ENCODE data around the gene PARP6. TPM values are rescaled to one million over a fixed set of nuclear protein-coding genes. Genes with fewer than 3 reads are reported as not detected.

The PARP6 gene
- total RNA-seq, 1 donor from 2014 or later, result 93.9 TPM

- H3K9me3 Mint-ChIP-seq (ENCODE audit: unreplicated experiment), result no peaks in the 10 kb centered on the region
- no peak overlapping the region for H3K4me3 Mint-ChIP-seq (ENCODE audit: unreplicated experiment)
- H3K27ac Mint-ChIP-seq (ENCODE audit: unreplicated experiment), result no peak overlapping the region
- no peak for DNase-seq (ENCODE audit: extremely low spot score, unreplicated experiment)
- H3K4me1 Mint-ChIP-seq (ENCODE audit: unreplicated experiment), result peaks cover 7% of the 10 kb centered on the region
- TF ChIP-seq CTCF (IDR thresholded peaks at IDR 0.05), result no peak
- peaks cover 32% of the 10 kb centered on the region for H3K27me3 Mint-ChIP-seq (ENCODE audit: unreplicated experiment)
- H3K36me3 Mint-ChIP-seq (ENCODE audit: unreplicated experiment), result no peaks in the 10 kb centered on the region
Observed at GRCh38 chr15:72306211-72306785, 33.9 kb upstream of the PARP6 start.

- TF ChIP-seq CTCF (IDR thresholded peaks at IDR 0.05), result no peak
- no peak for DNase-seq (ENCODE audit: extremely low spot score, unreplicated experiment)
- Mint-ChIP-seq H3K27ac (ENCODE audit: unreplicated experiment) (no peak overlapping the region), H3K27me3 (ENCODE audit: unreplicated experiment) (peaks cover 23% of the 10 kb centered on the region), H3K4me1 (ENCODE audit: unreplicated experiment) (peaks cover 7% of the 10 kb centered on the region), H3K9me3 (ENCODE audit: unreplicated experiment) (no peaks in the 10 kb centered on the region), H3K36me3 (ENCODE audit: unreplicated experiment) (no peaks in the 10 kb centered on the region), H3K4me3 (ENCODE audit: unreplicated experiment) (no peak overlapping the region)
Observed at GRCh38 chr15:72304596-72304995, 32.2 kb upstream of the PARP6 start.

- no peak for TF ChIP-seq CTCF (IDR thresholded peaks at IDR 0.05)
- Mint-ChIP-seq H3K4me1 (ENCODE audit: unreplicated experiment) (peaks cover 7% of the 10 kb centered on the region), H3K36me3 (ENCODE audit: unreplicated experiment) (no peaks in the 10 kb centered on the region), H3K9me3 (ENCODE audit: unreplicated experiment) (no peaks in the 10 kb centered on the region), H3K4me3 (ENCODE audit: unreplicated experiment) (no peak overlapping the region), H3K27me3 (ENCODE audit: unreplicated experiment) (peaks cover 23% of the 10 kb centered on the region), H3K27ac (ENCODE audit: unreplicated experiment) (no peak overlapping the region)
- no peak for DNase-seq (ENCODE audit: extremely low spot score, unreplicated experiment)
Observed at GRCh38 chr15:72302955-72303354, 30.6 kb upstream of the PARP6 start.

GRCh38 chr15:72289597-72290325, 17.4 kb upstream of the PARP6 start:
- no peak overlapping the region for H3K4me3 Mint-ChIP-seq (ENCODE audit: unreplicated experiment)
- no peaks in the 10 kb centered on the region for H3K9me3 Mint-ChIP-seq (ENCODE audit: unreplicated experiment)
- no peaks in the 10 kb centered on the region for H3K36me3 Mint-ChIP-seq (ENCODE audit: unreplicated experiment)
- TF ChIP-seq CTCF (IDR thresholded peaks at IDR 0.05), result no peak
- H3K27ac Mint-ChIP-seq (ENCODE audit: unreplicated experiment), result no peak overlapping the region
- DNase-seq (ENCODE audit: extremely low spot score, unreplicated experiment), result no peak
- peaks cover 26% of the 10 kb centered on the region for H3K27me3 Mint-ChIP-seq (ENCODE audit: unreplicated experiment)
- no peaks in the 10 kb centered on the region for H3K4me1 Mint-ChIP-seq (ENCODE audit: unreplicated experiment)

GRCh38 chr15:72288796-72289596, 16.6 kb upstream of the PARP6 start:
- no peak for TF ChIP-seq CTCF (IDR thresholded peaks at IDR 0.05)
- Mint-ChIP-seq H3K4me3 (ENCODE audit: unreplicated experiment) (no peak overlapping the region), H3K27me3 (ENCODE audit: unreplicated experiment) (peaks cover 21% of the 10 kb centered on the region)

More at GRCh38 chr15:72288796-72289596, 16.6 kb upstream of the PARP6 start:
- Mint-ChIP-seq H3K9me3 (ENCODE audit: unreplicated experiment) (no peaks in the 10 kb centered on the region), H3K27ac (ENCODE audit: unreplicated experiment) (no peak overlapping the region), H3K4me1 (ENCODE audit: unreplicated experiment) (no peaks in the 10 kb centered on the region), H3K36me3 (ENCODE audit: unreplicated experiment) (no peaks in the 10 kb centered on the region)
- DNase-seq (ENCODE audit: extremely low spot score, unreplicated experiment), result no peak

All from osteocyte (in vitro differentiated cells).